Measurements from ENCODE around the gene TVP23A. TPM values are rescaled to one million over a fixed set of nuclear protein-coding genes. Genes with fewer than 3 reads are reported as not detected.
"Not testable (repeated sequence)": the region's sequence is repeated elsewhere in the genome, so short reads cannot be mapped to it uniquely, and the experiment has no call there.

The TVP23A gene
- total RNA-seq, 1 donor from 2014 or later: 0.13 TPM

DNA sequence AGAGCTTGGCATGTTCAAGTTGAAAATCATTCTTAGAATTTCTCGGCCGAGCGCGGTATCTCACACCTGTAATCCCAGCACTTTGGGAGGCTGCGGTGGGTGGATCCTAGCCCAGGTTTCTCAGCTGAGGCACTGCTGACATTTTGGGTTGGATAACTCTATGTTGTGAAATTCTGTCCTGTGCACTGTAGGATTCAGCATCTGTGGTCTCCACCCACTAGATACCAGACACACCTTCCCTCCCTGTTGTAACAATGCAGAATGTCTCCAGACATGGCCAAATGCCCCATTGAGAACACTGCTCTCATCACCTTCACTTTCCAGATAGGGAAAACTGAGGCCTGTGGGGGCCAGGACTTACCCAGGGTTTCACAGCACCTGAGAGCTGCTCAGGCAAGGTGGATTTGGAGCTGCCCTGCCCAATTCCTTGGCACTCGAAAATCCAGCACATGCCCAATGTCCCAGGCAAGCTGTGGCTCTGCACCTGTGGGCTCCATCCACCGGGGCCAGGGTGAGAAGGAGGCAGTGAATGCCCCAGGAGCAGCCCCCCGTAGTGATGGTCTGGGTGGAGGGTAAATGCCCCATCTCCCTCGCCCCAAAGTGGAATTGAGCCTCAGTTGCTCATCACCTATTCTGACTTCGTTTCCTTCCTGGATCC is 20.2 kb upstream of the TVP23A start:
- intact Hi-C loops (cut with DNase I): no loop called here

DNA sequence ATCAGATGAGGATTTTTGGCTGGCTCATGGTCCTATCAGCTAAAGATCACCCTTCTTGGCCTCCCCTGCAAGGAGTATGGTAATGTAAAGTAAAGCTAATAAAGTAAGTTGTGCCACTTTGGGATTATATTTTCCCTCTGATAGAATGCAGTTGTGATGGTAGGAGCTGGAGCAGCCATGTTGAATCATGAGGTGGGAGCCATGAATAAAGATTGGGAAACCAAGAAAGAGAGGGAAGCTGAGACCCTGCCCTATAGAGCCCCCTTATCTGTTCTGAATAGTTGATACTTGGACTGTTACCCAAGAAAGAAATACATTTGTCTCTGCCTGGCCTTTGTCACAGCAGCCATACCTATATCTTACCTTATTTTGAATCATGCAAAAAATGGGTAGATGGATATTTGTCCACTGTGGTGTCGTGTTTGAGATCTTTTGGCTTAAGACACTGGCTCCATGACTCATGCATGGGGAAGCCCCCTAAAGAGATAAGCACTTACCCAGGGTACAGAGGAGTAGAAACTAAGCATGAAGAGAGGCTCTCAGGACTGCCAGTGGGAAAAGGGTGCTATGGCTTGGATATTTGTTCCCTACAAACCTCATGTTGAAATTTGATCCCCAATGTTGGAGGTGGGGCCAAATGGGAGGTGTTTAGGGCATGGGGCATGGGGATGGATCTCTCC is 17.7 kb upstream of the TVP23A start:
- intact Hi-C loops (cut with DNase I): no loop called here
- DNase-seq (ENCODE audit: low spot score): no peak

More for the DNA sequence above, 20.2 kb upstream of the TVP23A start:
- DNase-seq (ENCODE audit: low spot score): no peak

DNA sequence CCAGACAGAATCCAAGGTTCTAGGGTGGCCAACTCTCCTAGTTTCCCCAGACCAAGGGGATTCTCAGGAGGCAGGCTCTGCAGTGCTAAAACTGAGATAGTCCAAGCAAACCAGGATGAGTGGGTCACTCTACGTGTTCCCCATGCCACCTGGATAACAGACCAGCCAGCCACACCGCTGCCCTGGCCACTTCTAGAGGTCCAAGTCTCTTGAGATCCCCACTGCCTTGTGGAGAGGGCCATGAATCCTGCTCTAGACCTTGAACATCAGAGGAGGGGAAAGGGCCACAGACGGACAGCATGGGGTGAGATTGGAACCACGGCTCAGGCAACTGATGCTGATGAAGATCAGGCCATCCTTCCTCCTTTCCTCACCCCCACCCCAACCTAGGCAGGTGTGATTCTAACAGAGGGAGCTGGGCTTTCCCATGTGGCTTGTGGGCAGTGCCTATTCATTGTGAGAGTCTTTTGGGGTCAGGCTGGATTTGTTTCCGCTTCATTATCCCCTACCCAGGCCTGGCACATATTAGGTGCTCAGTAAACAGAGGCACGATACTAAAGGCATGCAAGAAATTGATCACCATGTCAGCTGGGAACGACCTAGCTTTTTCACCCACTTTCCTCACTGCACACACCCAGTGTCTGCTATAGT is 16.8 kb upstream of the TVP23A start:
- DNase-seq (ENCODE audit: low spot score): no peak
- intact Hi-C loops (cut with DNase I): no loop called here

DNA sequence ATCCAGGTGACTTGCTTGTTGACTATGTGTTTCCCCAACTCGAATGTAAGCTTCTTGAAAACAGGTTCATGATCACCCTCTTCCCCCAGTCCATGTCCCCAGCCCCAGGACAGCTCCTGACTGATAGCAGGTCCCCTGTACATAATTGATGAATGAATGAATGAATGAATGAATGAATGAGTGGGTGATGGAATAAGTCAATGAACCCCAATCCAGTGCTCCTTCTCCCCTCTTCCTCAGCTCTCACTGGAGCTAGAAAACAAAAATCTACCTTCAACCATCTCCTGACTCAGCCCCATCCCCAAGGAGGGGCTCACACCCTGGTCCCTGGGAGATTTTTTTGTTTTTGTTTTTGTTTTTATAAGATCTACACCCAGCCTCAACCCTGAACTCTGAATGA is 16.2 kb upstream of the TVP23A start:
- no peak for DNase-seq (ENCODE audit: low spot score)
- intact Hi-C loops (cut with DNase I): no loop called here

DNA sequence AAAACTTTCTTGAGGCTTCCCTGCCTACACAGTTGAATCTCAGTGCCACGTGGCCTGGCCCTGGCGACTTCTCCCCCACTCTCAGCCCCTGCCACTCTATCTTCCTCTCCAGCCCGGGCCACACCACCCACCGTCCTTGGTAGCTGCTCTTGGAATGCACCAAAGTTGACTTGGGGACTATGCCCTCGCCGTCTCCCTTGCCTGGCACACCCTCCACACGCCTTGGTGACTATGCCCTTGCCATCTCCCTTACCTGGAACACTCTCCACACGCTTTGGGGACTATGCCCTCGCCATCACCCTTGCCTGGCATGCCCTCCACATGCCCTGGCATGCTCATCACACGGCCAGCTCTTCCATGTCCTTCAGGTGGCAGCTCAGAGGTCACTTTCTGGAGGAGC is 15.5 kb upstream of the TVP23A start:
- intact Hi-C loops (cut with DNase I): no loop called here
- no peak for DNase-seq (ENCODE audit: low spot score)

DNA sequence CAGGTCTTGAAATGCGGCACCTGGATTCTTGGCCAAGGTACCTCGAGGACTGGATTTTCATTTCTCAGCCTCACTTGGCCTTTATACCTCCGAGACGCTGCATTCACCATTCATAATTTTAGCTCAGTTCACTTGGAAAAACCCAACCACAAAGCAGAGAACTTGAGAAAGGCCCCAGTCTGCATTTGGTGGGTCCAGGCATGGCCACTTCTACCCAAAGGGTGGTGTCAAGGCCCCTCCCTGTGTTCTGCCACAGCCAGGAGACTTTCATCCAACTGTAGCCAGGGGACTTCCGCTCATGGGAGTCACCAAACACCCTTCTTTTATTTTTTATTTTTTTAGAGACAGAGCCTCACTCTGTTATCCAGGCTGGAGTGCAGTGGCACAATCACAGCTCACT is 14.7 kb upstream of the TVP23A start:
- intact Hi-C loops (cut with DNase I): loop anchor here (2.0 kb wide), 1 partner anchor 82 kb away; no protein-coding TSS in a partner anchor
- no peak for DNase-seq (ENCODE audit: low spot score)

GRCh38 chr16:10831894-10832886 is 13.6 kb upstream of the TVP23A start:
- intact Hi-C loops (cut with DNase I): loop anchor here (2.0 kb wide), 1 partner anchor 83 kb away; no protein-coding TSS in a partner anchor
- no peak for DNase-seq (ENCODE audit: low spot score)

DNA sequence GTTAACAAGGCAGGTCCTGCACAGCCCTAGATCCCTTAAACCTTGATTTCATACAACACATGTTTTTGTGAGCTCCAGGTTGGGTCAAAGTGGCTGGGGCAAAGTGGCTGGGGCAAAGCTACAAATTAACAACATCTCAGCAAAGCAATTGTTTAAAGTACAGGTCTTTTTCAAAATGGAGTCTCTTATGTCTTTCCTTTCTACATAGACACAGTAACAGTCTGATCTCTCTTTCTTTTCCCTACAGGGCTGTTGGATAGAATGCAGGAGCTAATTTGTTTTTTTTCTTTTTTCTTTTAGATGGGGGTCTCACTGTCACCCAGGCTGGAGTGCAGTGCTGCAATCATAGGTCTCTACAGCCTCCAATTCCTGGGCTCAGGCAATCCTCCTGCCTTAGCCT is 11.6 kb upstream of the TVP23A start:
- DNase-seq (ENCODE audit: low spot score); intact Hi-C loops (cut with DNase I): not testable (repeated sequence)

DNA sequence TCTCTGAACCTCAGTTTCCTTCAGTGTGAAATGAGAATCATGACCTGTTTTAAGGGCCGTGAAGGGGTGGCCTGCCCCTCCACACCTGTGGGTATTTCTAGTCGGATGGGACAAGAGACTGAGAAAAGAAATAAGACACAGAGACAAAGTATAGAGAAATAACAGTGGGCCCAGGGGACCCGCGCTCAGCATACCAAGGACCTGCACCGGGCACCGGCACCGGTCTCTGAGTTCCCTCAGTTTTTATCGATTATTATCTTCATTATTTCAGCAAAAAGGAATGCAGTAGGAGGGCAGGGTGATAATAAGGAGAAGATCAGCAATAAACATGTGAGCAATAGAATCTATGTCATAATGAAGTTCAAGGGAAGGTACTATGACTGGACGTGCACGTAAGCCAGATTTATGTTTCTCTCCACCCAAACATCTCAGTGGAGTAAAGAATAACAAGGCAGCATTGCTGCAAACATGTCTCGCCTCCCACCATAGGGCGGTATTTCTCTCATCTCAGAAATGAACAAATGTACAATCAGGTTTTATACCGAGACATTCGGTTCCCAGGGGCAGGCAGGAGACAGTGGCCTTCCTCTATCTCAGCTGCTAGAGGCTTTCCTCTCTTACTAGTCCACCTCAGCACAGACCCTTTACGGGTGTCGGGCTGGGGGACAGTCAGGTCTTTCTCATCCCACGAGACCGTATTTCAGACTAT is 10.9 kb upstream of the TVP23A start:
- DNase-seq (ENCODE audit: low spot score): not testable (repeated sequence)
- intact Hi-C loops (cut with DNase I): loop anchor here (1.0 to 10.0 kb wide), 5 partner anchors 42 to 305 kb away; partner anchors contain the start of gene EMP2

DNA sequence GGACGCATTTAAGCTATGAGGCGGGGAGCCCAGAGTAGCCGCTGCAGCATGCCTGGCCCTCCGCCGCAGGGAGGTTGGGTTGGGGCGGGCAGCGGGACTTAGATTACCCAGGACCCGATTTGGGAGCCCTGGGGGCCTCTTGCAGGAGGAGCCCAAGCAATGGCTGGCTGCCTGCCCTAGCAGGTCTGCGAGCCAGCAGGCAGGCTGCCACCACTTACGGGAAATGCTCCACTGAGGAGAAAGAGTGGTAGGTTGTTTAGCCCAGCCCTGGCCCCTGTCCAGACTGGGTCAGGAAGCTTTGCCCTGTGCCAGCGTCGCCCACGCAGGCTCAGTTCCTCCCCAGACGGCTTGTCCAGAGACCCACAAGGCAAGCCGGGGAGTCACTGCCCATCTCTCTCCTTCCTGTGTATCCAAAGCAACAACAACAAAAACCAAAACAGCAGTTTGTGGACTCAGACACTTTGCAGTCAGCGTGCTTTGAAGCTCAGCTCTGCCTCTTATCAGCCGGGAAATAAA is 10.3 kb upstream of the TVP23A start:
- intact Hi-C loops (cut with DNase I): loop anchor here (1.0 to 10.0 kb wide), 5 partner anchors 42 to 304 kb away; partner anchors contain the start of gene EMP2
- peak; percentile 95 for DNase-seq (ENCODE audit: low spot score)

DNA sequence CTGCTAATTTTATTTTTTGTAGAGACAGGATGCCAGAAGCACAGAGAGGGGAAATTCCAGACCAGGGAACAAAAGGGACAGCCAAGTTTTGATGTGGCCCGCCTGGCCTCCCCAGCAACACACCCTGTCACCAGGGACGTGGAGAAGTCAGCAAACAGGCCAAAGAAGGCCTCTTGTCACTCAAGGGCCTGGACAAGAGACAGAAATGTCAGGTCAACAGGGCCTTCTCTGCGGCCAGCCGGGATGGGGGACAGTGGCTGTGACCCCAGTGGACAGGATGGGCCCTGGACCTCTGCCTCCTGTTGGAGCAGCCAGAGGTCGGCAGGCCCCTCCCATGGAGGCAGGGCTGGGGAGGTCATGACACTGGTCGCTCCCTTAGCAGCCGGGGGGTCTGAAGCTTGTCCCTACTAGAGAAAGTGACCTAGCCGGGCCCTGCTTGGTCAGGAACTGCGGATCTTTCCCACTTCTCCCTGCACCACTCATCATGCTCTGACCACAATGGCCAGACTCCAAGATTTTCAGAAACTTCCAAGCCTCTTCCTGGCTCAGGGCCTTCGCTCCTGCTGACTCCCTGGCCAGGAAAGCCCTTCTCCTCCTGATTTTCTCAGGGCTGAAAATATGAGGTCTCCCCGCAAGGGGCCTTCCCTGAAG is 9.2 kb upstream of the TVP23A start:
- DNase-seq (ENCODE audit: low spot score): peak; percentile 86
- intact Hi-C loops (cut with DNase I): loop anchor here (2.0 to 10.0 kb wide), 4 partner anchors 89 to 303 kb away; partner anchors contain the start of gene EMP2

- intact Hi-C loops (cut with DNase I): loop anchor here (10.0 kb wide), 1 partner anchor 300 kb away; no protein-coding TSS in a partner anchor
- no peak for DNase-seq (ENCODE audit: low spot score)
Measured at GRCh38 chr16:10824111-10824893, 5.7 kb upstream of the TVP23A start.

DNA sequence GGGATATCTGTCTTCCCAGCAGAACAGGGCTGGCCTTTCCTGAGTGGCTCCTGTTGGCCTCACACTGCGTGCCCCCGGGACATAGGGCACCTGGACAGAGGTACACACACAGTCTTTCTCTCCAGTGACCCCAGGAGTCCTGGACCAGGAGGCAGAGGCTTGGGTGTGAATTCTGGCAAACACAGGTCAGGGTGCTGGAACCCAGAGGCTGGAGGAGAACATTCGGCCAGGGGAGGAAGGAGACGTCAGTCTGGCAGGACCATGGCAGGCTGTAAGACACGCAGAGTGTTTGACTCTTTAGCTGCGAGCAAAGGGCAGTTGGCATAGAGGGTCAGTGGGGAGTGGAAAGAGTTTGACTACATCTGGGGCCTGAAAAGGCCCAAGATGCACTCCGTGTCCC is 4.1 kb upstream of the TVP23A start:
- peak; percentile 65 for DNase-seq (ENCODE audit: low spot score)
- intact Hi-C loops (cut with DNase I): loop anchor here (10.0 kb wide), 1 partner anchor 298 kb away; no protein-coding TSS in a partner anchor

DNA sequence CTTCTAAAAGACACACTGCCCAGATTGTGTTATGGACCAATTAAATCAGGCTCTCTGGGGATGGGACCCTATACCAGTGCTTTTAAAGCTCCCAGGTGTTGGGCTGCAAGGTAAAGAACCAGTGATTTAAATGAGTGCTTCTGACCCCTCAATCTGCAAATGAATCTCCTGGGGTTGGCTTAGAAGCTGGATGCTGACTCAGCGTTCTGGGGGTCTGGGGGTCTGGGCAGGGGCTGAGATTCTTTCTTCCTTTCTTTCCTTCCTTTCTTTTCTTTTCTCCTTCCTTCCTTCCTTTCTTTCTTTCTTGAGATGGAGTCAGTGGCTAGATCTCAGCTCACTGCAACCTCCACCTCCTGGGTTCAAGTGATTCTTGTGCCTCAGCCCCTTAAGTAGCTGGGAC is 2.0 kb upstream of the TVP23A start:
- intact Hi-C loops (cut with DNase I): loop anchor here (10.0 kb wide), 1 partner anchor 296 kb away; no protein-coding TSS in a partner anchor

GRCh38 chr16:10817514-10817913 is 1.1 kb downstream of the TVP23A start:
- no peak for DNase-seq (ENCODE audit: low spot score)
- intact Hi-C loops (cut with DNase I): no loop called here

More for the DNA sequence above, 2.0 kb upstream of the TVP23A start:
- no peak for DNase-seq (ENCODE audit: low spot score)

GRCh38 chr16:10813099-10813455 is 5.5 kb downstream of the TVP23A start:
- intact Hi-C loops (cut with DNase I): no loop called here
- DNase-seq (ENCODE audit: low spot score): no peak
